CD4-positive, alpha-beta T cell treated with Interleukin-15 for 4 hours (primary cell): Measurements from ENCODE around the gene PTPN1.
A peak's percentile ranks its signal among the peaks of the same experiment; 100 is the strongest.
"Not testable (repeated sequence)": the region's sequence is repeated elsewhere in the genome, so short reads cannot be mapped to it uniquely, and the experiment has no call there.

Source experiments
- DNase-seq: peaks from one replicate; pipeline ENCODE4 v3.0.0-alpha.2; 2020; ENCODE audit warnings: low spot score

PTPN1 gene

GRCh38 chr20:50481741-50482140 is 28.4 kb upstream of the PTPN1 start:
- no peak for DNase-seq

- no peak for DNase-seq
Measured at GRCh38 chr20:50482396-50482981, 27.7 kb upstream of the PTPN1 start.

- no peak for DNase-seq
Measured at GRCh38 chr20:50484271-50484976, 25.8 kb upstream of the PTPN1 start.

GRCh38 chr20:50487397-50487796 is 22.8 kb upstream of the PTPN1 start:
- no peak for DNase-seq

GRCh38 chr20:50488236-50488806 is 21.9 kb upstream of the PTPN1 start:
- DNase-seq = no peak

- no peak for DNase-seq
Measured at GRCh38 chr20:50491168-50491567, 19.0 kb upstream of the PTPN1 start.

GRCh38 chr20:50491926-50492634 is 18.1 kb upstream of the PTPN1 start:
- DNase-seq = no peak

- no peak for DNase-seq
Measured at GRCh38 chr20:50493881-50494253, 16.3 kb upstream of the PTPN1 start.

GRCh38 chr20:50494428-50494827 is 15.8 kb upstream of the PTPN1 start:
- DNase-seq = no peak

GRCh38 chr20:50496773-50497385 is 13.3 kb upstream of the PTPN1 start:
- DNase-seq = no peak

- DNase-seq = no peak
Measured at GRCh38 chr20:50498071-50498776, 12.0 kb upstream of the PTPN1 start.

- DNase-seq = no peak
Measured at GRCh38 chr20:50499938-50500337, 10.2 kb upstream of the PTPN1 start.

- DNase-seq = no peak
Measured at GRCh38 chr20:50501972-50502745, 8.0 kb upstream of the PTPN1 start.

- peak; percentile 42 for DNase-seq
Measured at GRCh38 chr20:50504231-50504823, 5.9 kb upstream of the PTPN1 start.

- DNase-seq = no peak
Measured at GRCh38 chr20:50506270-50506579, 4.0 kb upstream of the PTPN1 start.

GRCh38 chr20:50507745-50508144 is 2.4 kb upstream of the PTPN1 start:
- DNase-seq = not testable (repeated sequence)

GRCh38 chr20:50508171-50508755 is 1.9 kb upstream of the PTPN1 start:
- no peak for DNase-seq

GRCh38 chr20:50510706-50511542 is 741 bp downstream of the PTPN1 start:
- DNase-seq = no peak

- DNase-seq = no peak
Measured at GRCh38 chr20:50512323-50512722, 2.1 kb downstream of the PTPN1 start.
